Natural killer cell (primary cell): Measurements from ENCODE around the gene CASK. TPM values are rescaled to one million over a fixed set of nuclear protein-coding genes. Genes with fewer than 3 reads are reported as not detected.

Experiments used
- ATAC-seq, 3 donors: fragments of 150-1000 bp in 2 of 3; fragments of 200-7000 bp in 1 of 3; cut with Tn5 transposase; 1 replicate in 1 of 3; 2 replicates in 2 of 3; pipeline ENCODE4 v1.10.0; 2021; ENCODE audit warnings: mild to moderate bottlenecking in 2 of 3, moderate library complexity in 2 of 3
- DNase-seq, 2 donors: peaks; one replicate each; pipeline versions ENCODE4 v3.0.0 to v3.0.0-alpha.2; 2013 to 2021; ENCODE audit warnings: mixed read lengths in 1 of 2
- H3K27ac ChIP-seq: one replicate; pipeline ENCODE4 v1.5.1; 2013; ENCODE audit warnings: mild to moderate bottlenecking, low read length
- H3K27me3 ChIP-seq: one replicate; pipeline ENCODE4 v1.6.1; 2013; ENCODE audit warnings: low read length; ENCODE audit not compliant: control insufficient read depth, insufficient read depth
- H3K36me3 ChIP-seq: one replicate; pipeline ENCODE4 v1.6.1; 2013; ENCODE audit warnings: low read length; ENCODE audit not compliant: control insufficient read depth, insufficient read depth
- H3K4me1 ChIP-seq: one replicate; pipeline ENCODE4 v1.6.1; 2013; ENCODE audit warnings: low read length; ENCODE audit not compliant: control insufficient read depth, insufficient read depth
- H3K4me3 ChIP-seq: one replicate; pipeline ENCODE4 v1.5.1; 2013; ENCODE audit warnings: low read length
- H3K9me3 ChIP-seq: one replicate; pipeline ENCODE4 v1.6.1; 2013; ENCODE audit warnings: low read length; ENCODE audit not compliant: control insufficient read depth, insufficient read depth
- H3K27ac Mint-ChIP-seq, 2 donors: one replicate each; pipeline ENCODE4 v1.8.0; 2022; ENCODE audit warnings: mild to moderate bottlenecking in 2 of 2, mixed read lengths in 2 of 2, moderate library complexity in 1 of 2
- H3K27me3 Mint-ChIP-seq, 2 donors: one replicate each; pipeline ENCODE4 v1.8.0; 2022; ENCODE audit warnings: low read depth in 2 of 2, mixed read lengths in 2 of 2
- H3K36me3 Mint-ChIP-seq: one replicate; pipeline ENCODE4 v1.8.0; 2022; ENCODE audit warnings: mixed read lengths
- H3K4me1 Mint-ChIP-seq, 2 donors: one replicate each; pipeline ENCODE4 v1.8.0; 2022; ENCODE audit warnings: mixed read lengths in 2 of 2
- H3K4me3 Mint-ChIP-seq: one replicate; pipeline ENCODE4 v1.8.0; 2022; ENCODE audit warnings: mild to moderate bottlenecking, moderate library complexity, mixed read lengths
- H3K9me3 Mint-ChIP-seq, 2 donors: one replicate each; pipeline ENCODE4 v1.8.0; 2022; ENCODE audit warnings: mixed read lengths in 2 of 2
- WGBS: methylation state at CpG from one replicate; pipeline ENCODE4 v1.1.7; 2013; ENCODE audit warnings: missing lambda C conversion rate; ENCODE audit not compliant: insufficient coverage; 5-methylcytosine and 5-hydroxymethylcytosine counted together
- intact Hi-C: fragments of 100-400 bp; cut with micrococcal nuclease; formaldehyde crosslinking; loops from one replicate; pipeline ENCODE4 v1.14.2; 2022
- total RNA-seq, 4 donors: library from RNA; stranded (reverse); fragments of 120-200 nt in 1 of 4; gene quantifications; one replicate each; pipeline versions ENCODE4 v1.2.3 to v1.2.4, GENCODE V29; 2013 to 2022
- TF ChIP-seq, protein P1 (sequence below): fragments of 200-600 bp; IDR thresholded peaks from one replicate; pipeline ENCODE4 v1.8.0; 2022; ENCODE audit warnings: antibody characterized with exemption

Gene CASK
- total RNA-seq, 3 donors from 2014 or later (not counting 1 experiment from before 2014, with no cell fraction given), result 23.5 to 27.9 (median 25.6) TPM

DNA sequence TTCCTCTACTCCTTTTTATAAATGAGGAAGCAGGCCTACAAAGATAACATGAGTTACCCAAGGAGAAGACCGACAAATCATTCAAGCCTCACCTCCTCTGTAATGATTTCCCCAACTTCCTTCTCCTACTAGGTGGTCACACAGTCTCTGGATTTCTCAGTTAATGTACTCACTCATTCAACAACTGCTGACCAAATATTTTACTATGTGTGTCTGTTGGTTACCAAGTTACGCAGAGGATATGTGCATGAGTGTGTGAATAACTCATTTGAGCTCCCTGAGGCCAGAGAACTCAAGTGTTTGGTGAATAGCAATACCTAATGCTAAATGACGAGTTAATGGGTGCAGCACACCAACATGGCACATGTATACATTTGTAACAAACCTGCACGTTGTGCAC is 10.4 kb downstream of the CASK start:
- Histone ChIP-seq H3K9me3 (no peaks in the 10 kb centered on the region), H3K4me1 (peaks cover 9% of the 10 kb centered on the region), H3K4me3 (no peak overlapping the region), H3K27me3 (no peaks in the 10 kb centered on the region), H3K36me3 (no peaks in the 10 kb centered on the region), H3K27ac (no peak overlapping the region)
- TF ChIP-seq, protein P1, sequence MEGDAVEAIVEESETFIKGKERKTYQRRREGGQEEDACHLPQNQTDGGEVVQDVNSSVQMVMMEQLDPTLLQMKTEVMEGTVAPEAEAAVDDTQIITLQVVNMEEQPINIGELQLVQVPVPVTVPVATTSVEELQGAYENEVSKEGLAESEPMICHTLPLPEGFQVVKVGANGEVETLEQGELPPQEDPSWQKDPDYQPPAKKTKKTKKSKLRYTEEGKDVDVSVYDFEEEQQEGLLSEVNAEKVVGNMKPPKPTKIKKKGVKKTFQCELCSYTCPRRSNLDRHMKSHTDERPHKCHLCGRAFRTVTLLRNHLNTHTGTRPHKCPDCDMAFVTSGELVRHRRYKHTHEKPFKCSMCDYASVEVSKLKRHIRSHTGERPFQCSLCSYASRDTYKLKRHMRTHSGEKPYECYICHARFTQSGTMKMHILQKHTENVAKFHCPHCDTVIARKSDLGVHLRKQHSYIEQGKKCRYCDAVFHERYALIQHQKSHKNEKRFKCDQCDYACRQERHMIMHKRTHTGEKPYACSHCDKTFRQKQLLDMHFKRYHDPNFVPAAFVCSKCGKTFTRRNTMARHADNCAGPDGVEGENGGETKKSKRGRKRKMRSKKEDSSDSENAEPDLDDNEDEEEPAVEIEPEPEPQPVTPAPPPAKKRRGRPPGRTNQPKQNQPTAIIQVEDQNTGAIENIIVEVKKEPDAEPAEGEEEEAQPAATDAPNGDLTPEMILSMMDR, result no peak
- Mint-ChIP-seq H3K27ac (no peak overlapping the region), H3K36me3 (no peaks in the 10 kb centered on the region), H3K4me3 (no peak overlapping the region), H3K27me3 (no peaks in the 10 kb centered on the region), H3K9me3 (no peaks in the 10 kb centered on the region), H3K4me1 (peaks cover 9 to 12% of the 10 kb centered on the region in 2 donors)
- intact Hi-C loops, result no loop called here
- DNase-seq (no peak), ATAC-seq (no peak)
- WGBS, result 91% methylated on average over 1 of the region's 4 CpGs

DNA sequence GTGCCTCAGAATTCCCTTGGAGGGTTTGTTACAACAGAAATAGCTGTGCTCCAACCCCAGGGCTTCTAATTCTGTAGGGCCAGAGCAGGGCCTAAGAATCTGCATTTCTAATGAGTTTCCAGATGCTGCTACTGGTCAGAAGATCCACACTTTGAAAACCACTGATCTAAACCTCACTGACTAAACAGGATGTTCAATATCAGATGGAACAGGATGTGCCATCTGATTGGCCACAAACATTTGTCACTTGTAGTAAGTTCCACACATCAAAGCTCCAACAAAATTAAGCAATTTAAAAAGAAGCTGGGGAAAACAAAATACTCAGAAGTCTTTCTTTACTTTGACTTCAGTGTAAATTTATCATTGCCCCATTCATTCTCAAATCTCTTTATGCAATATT is 14.3 kb downstream of the CASK start:
- Histone ChIP-seq H3K4me1 (peaks cover 12% of the 10 kb centered on the region), H3K27me3 (no peaks in the 10 kb centered on the region), H3K36me3 (no peaks in the 10 kb centered on the region), H3K27ac (no peak overlapping the region), H3K9me3 (no peaks in the 10 kb centered on the region), H3K4me3 (no peak overlapping the region)
- TF ChIP-seq, protein P1, result no peak
- intact Hi-C loops, result no loop called here
- H3K36me3 Mint-ChIP-seq, result no peaks in the 10 kb centered on the region
- peak overlapping the region; percentile 19 to 27 for H3K27ac Mint-ChIP-seq
- DNase-seq (peak in 1 of 2 donors; percentile 53), ATAC-seq (peak; percentile 39 to 69 (median 67))
- peaks cover 14 to 18% of the 10 kb centered on the region in 2 donors for H3K4me1 Mint-ChIP-seq
- no peaks in the 10 kb centered on the region for H3K27me3 Mint-ChIP-seq
- peak overlapping the region; percentile 37 for H3K4me3 Mint-ChIP-seq
- H3K9me3 Mint-ChIP-seq, result no peaks in the 10 kb centered on the region

DNA sequence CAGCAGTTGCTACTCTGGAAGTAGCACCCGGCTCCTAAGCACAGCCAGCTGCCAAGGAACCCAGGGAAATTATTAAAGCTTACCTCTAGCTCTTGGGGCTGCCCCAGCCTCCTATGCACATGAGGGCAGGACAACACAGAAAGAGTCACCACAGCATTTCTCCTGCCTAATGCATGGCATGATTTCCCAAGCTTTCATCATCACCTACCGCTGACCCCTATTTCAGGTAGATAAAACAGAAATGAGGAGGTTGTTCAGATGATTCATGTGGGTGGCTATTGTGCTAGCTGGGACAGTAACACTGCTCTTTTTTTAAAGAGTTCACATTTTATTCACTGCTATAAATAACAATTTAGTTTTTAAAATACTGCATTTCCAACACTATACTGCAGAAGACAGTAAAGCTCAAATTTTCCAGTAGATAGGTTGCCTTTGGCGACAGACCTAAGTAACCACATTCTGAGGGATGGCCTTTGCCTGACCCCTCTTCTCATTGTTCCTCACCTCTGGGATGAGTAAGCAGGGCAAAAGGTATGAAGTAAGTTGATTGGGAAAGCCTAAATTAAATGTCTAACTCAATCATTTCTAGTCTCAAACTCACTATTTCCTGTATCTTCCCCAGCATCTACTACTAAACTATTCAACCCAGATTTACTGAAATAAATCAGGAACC is 16.7 kb downstream of the CASK start:
- 85% methylated on average over 1 of the region's 3 CpGs for WGBS
- Histone ChIP-seq H3K4me3 (no peak overlapping the region), H3K27me3 (no peaks in the 10 kb centered on the region), H3K27ac (peak overlapping the region; percentile 14), H3K9me3 (no peaks in the 10 kb centered on the region), H3K4me1 (peaks cover 12% of the 10 kb centered on the region), H3K36me3 (no peaks in the 10 kb centered on the region)
- ATAC-seq (peak in 1 of 3 donors; percentile 21), DNase-seq (no peak)
- Mint-ChIP-seq H3K27me3 (no peaks in the 10 kb centered on the region), H3K36me3 (no peaks in the 10 kb centered on the region), H3K9me3 (no peaks in the 10 kb centered on the region), H3K4me1 (peaks cover 14 to 29% of the 10 kb centered on the region in 2 donors), H3K27ac (peak overlapping the region in 1 of 2 donors; percentile 35), H3K4me3 (no peak overlapping the region)
- TF ChIP-seq, protein P1, result no peak
- intact Hi-C loops, result no loop called here

DNA sequence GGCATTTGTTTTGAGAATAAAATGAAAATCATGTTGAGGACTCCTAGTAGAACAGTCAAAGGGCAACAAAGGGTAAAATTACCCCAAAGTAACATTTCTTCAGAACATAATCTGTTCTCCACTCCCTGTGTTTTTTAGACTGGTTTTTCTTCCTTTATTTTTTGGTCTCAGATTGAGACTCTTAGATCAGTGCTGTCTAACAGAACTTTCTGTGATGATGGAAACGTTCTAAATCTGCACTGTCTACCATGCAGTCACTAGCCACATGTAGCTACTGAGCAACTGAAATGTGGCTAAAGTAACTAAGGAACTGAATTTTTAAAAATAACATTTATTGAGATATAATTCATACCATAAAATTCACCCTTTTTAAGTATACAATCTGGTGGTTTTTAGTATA is 19.8 kb downstream of the CASK start:
- no peak overlapping the region for H3K27ac ChIP-seq
- Mint-ChIP-seq H3K9me3 (peaks cover 4 to 10% of the 10 kb centered on the region in 2 donors), H3K4me1 (peaks cover 7 to 22% of the 10 kb centered on the region in 2 donors), H3K4me3 (no peak overlapping the region), H3K27ac (peak overlapping the region in 1 of 2 donors; percentile 29), H3K36me3 (peaks cover 11% of the 10 kb centered on the region), H3K27me3 (no peaks in the 10 kb centered on the region)
- intact Hi-C loops, result no loop called here
- H3K9me3 ChIP-seq, result no peaks in the 10 kb centered on the region
- no peaks in the 10 kb centered on the region for H3K36me3 ChIP-seq
- no peaks in the 10 kb centered on the region for H3K27me3 ChIP-seq
- H3K4me3 ChIP-seq, result no peak overlapping the region
- TF ChIP-seq, protein P1, result no peak
- no peak for ATAC-seq
- DNase-seq, result no peak
- peaks cover 3% of the 10 kb centered on the region for H3K4me1 ChIP-seq
- WGBS, result 83% methylated on average over 1 of the region's 1 CpG
